ENCODE data around the gene SLC34A2.
"Not testable (repeated sequence)": the region's sequence is repeated elsewhere in the genome, so short reads cannot be mapped to it uniquely, and the experiment has no call there.

GRCh38 chr4:25613613-25614012 is 42.0 kb upstream of the SLC34A2 start:
- TF ChIP-seq POLR2AphosphoS5 (IDR thresholded peaks at IDR 0.05; ENCODE audit: low read depth); EZH2phosphoT487 (IDR thresholded peaks at IDR 0.05; ENCODE audit: unreplicated experiment): not testable (repeated sequence)
- TF ChIP-seq, protein P1, sequence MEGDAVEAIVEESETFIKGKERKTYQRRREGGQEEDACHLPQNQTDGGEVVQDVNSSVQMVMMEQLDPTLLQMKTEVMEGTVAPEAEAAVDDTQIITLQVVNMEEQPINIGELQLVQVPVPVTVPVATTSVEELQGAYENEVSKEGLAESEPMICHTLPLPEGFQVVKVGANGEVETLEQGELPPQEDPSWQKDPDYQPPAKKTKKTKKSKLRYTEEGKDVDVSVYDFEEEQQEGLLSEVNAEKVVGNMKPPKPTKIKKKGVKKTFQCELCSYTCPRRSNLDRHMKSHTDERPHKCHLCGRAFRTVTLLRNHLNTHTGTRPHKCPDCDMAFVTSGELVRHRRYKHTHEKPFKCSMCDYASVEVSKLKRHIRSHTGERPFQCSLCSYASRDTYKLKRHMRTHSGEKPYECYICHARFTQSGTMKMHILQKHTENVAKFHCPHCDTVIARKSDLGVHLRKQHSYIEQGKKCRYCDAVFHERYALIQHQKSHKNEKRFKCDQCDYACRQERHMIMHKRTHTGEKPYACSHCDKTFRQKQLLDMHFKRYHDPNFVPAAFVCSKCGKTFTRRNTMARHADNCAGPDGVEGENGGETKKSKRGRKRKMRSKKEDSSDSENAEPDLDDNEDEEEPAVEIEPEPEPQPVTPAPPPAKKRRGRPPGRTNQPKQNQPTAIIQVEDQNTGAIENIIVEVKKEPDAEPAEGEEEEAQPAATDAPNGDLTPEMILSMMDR (conservative IDR thresholded peaks at IDR 0.05; ENCODE audit: low read depth in 2 of 2): not testable (repeated sequence)
- TF ChIP-seq, protein P2, sequence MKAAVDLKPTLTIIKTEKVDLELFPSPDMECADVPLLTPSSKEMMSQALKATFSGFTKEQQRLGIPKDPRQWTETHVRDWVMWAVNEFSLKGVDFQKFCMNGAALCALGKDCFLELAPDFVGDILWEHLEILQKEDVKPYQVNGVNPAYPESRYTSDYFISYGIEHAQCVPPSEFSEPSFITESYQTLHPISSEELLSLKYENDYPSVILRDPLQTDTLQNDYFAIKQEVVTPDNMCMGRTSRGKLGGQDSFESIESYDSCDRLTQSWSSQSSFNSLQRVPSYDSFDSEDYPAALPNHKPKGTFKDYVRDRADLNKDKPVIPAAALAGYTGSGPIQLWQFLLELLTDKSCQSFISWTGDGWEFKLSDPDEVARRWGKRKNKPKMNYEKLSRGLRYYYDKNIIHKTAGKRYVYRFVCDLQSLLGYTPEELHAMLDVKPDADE (IDR thresholded peaks at IDR 0.05): not testable (repeated sequence)

Data from GM23338 (cell line).